Measurements from ENCODE around the gene MAGI2.
A peak's percentile ranks its signal among the peaks of the same experiment; 100 is the strongest.

MAGI2 gene

GRCh38 chr7:78185149-78185745 lies 1268.2 kb downstream of the MAGI2 start:
- no peak for DNase-seq (ENCODE audit: low read depth, low spot score)

DNA sequence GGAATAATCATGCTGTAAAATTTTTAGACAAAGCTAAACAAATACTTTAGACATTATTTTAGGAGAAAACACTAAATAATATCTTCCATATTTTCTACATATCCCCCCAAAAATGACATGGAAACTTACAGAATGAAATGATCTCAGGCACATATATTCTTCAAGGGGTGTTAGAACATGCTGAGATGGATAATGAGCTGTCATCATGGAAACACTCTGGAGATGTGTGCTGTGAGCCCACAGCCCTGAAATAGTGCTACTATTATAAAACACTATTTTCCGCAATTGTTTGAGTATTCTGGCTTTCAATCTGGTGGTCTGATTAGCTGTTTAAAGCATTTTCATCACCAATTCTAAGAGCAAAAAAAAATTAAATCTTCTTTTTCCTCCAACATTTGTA lies 1269.2 kb downstream of the MAGI2 start:
- no peak for DNase-seq (ENCODE audit: low read depth, low spot score)

DNA sequence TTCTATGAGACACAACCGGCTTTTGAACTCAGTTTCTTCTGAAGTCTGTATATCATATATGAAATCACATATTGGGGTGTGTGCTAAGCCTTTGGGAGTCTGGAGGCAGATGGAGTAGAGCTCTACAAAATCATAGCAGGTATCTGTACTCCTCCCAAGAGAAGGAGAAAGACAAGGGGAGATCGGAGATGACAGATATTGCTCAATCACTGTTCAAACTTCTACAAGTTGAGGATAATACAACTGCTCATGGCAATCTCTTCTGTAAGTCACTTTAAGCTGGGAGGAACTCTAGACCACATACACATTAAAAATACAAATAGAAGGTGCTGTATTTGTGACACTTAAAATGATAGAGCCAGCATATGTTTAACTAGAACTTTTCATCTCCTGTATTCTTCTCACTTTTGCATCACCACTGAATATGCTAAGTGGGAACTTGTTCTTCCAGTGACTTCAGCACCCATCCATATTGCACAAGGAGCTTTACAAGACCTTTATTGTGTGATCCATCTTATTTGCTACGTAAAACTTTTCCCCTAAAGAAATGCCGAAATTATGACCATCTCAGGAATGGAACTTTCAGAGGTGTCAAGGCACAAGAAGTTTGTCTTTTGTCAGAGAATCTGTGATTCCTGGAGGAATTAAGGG lies 1273.5 kb downstream of the MAGI2 start:
- no peak for DNase-seq (ENCODE audit: low read depth, low spot score)

- DNase-seq (ENCODE audit: low read depth, low spot score), result peak; percentile 51
These were observed 1274.3 kb downstream of the MAGI2 start for GRCh38 chr7:78179211-78179610.

GRCh38 chr7:78178319-78178718 lies 1275.1 kb downstream of the MAGI2 start:
- no peak for DNase-seq (ENCODE audit: low read depth, low spot score)

GRCh38 chr7:78176171-78176570 lies 1277.3 kb downstream of the MAGI2 start:
- DNase-seq (ENCODE audit: low read depth, low spot score), result peak; percentile 25

DNA sequence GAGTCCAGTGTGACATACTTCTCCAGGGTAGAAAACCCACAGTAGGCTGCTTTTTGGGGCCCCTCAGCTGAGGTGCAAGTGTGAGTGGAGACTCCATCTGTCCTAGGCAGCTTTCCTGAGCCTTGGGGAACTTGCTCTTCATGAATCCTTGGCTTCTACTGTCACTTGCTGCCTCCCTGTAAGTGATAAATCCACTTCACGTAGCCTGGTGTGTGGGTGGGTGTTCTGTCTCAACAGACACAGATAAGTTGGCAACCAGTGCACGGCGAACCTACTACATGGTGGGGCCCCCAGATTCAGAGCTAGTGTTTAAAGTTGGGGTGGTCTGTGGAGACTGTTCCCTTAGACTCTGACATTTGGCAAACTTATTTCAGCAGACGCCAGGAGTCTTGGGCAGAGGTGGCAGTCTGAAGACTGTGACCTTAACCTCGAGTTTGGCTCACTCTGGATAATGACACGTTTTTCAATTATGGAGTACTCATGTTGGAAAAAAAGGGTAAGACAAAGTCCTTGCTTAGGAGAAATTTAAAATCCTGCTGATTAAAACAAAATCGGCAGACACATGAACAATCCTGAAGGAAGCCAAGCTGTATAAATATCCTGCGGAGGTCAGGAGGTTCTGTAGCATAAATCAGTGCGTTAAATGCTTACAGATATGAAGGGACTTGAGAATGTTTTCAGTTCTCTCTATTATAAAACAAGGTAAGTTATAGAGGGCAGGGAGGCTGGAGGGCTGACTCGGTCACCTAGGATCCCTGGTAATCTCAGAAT lies 1278.0 kb downstream of the MAGI2 start:
- no peak for DNase-seq (ENCODE audit: low read depth, low spot score)

DNA sequence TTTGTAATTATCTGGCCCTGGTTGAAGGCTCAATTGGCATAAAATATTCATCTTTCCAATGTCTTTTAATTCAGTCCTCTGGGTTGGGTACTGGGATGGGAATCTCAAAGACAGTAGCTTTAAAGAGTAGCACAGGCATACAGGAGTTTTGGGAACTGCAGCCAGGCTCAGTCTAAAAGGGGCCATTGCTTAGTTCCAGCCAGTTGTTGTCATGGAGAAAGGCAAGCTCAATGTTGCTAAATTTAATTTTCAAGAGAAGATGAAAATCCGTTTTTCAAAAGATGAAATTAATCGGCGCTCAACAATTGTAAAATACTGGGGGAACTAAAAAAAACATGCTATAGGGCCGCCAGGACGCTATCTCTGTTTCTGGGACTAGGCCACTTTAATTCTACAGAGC lies 1279.8 kb downstream of the MAGI2 start:
- no peak for DNase-seq (ENCODE audit: low read depth, low spot score)

DNA sequence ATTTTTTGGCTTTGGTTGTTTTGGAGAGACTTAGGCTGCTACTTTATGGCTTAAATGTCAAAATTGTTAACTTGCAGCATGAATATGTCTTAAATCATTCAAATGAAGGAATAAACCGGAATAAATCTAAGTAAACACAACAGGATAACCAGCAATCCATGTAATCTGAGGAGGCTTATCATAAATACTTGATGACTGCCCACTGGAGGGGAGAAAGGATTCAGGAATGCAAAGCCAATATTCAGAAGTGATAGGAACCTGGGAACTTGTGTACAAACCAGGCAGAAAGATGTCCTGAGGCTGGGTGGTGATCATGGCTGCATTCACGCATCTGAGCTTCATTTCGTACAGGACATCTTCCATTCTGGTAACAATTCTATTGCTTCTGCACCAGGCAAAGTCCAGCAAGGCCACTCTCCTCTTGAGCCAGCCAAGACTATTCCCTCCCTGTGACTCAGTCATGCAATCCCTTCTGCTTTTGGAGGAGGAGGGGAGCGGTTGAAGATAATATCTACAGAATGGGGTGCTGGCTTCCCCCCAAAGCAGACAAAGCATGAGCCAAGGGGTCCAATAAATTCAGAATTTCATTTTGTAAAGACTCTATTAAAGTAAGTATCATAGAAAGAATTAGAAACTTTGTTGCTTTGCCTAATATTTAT lies 1280.4 kb downstream of the MAGI2 start:
- DNase-seq (ENCODE audit: low read depth, low spot score), result no peak

DNA sequence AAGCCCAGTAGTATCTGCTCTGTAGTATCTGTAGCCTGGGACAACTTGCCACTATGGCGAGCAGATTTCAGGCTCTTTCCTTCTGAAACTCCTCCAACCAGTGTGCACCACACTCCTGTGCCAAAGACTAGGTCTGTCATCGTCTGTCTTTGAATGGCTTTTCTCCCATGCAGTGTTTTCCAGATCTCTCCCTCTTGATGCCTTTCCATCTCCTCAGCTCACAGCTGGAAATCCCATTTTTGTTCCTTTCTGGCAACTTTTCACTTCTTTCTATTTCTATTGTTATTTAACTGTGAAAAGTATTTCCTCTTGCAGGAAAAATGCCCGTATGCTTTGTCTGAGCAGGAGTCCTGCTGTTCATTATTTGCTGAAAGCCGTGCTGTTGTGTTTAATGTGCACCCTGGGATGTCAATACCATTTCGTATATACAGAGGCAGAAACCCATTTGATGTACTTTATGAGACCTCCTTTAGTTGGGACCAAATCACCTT lies 1281.2 kb downstream of the MAGI2 start:
- DNase-seq (ENCODE audit: low read depth, low spot score), result peak; percentile 20

DNA sequence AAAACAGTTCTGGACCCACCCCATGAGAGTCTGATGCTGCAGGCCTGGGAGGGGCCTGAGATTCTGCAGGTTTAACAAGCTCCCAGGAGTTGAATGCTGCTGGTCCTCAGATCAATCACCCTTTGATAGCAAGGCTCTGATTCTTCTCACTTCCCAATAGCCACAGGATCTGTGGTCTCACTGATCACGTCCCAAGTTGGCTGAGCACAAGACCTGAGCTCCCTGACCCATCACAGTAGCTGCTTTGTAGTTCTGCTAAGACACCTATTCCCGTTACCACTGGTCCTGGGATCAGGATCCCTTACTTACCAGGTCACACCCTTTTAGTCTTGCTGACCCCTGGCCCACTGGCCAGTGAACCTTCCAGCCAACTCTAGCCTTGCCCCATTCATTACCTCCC lies 1282.1 kb downstream of the MAGI2 start:
- DNase-seq (ENCODE audit: low read depth, low spot score), result no peak

GRCh38 chr7:78170815-78171214 lies 1282.7 kb downstream of the MAGI2 start:
- no peak for DNase-seq (ENCODE audit: low read depth, low spot score)

DNA sequence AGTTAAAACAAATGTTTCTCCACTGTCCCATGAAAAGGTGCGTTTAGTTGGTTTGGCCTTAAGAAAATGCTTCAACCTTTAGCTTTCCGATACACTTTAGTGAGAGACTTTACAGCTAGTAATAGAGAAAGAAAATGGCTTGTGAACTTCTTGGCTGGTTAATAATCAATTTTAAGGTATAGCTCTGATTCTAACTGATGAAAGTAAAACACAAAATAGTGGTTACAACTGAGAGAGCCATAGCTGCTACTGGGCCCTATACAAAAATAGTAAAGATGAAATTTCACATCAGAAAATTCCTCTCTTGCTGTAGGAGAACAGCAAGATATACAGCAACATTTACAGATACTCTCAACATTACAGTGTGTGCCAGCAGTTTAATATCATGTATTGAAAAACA lies 1283.5 kb downstream of the MAGI2 start:
- DNase-seq (ENCODE audit: low read depth, low spot score), result no peak

- no peak for DNase-seq (ENCODE audit: low read depth, low spot score)
These were observed 1284.6 kb downstream of the MAGI2 start for GRCh38 chr7:78168865-78169264.

- DNase-seq (ENCODE audit: low read depth, low spot score), result no peak
These were observed 1285.6 kb downstream of the MAGI2 start for GRCh38 chr7:78167860-78168259.

GRCh38 chr7:78165854-78166253 lies 1287.6 kb downstream of the MAGI2 start:
- no peak for DNase-seq (ENCODE audit: low read depth, low spot score)

- DNase-seq (ENCODE audit: low read depth, low spot score), result no peak
These were observed 1288.0 kb downstream of the MAGI2 start for GRCh38 chr7:78165454-78165853.

GRCh38 chr7:78164459-78164858 lies 1289.0 kb downstream of the MAGI2 start:
- DNase-seq (ENCODE audit: low read depth, low spot score), result peak; percentile 31

DNA sequence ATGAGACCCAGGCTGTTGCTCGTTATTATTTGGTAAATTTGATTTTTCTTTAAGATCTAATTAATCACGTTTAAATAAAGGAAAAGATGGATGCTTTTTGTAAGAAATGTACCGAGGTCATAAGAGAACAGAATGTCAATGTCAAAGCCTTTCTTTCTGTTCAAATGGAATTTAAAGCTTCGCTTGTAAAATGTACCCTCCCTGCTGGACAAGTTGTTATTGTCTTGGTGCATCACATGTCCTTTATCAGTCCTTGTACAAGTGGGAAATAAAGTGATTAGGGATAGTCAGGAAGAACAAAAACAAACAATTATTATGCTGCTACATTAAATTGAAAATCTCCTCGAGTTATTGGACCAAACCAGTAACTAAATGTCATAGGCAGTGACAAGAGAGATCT lies 1291.7 kb downstream of the MAGI2 start:
- no peak for DNase-seq (ENCODE audit: low read depth, low spot score)

GRCh38 chr7:78159545-78159944 lies 1293.9 kb downstream of the MAGI2 start:
- DNase-seq (ENCODE audit: low read depth, low spot score), result no peak

GRCh38 chr7:78153285-78153684 lies 1300.2 kb downstream of the MAGI2 start:
- DNase-seq (ENCODE audit: low read depth, low spot score), result no peak

GRCh38 chr7:78151229-78151628 lies 1302.2 kb downstream of the MAGI2 start:
- peak; percentile 89 for DNase-seq (ENCODE audit: low read depth, low spot score)
